ENCODE results near the gene SULT1B1.

- no peak for TF ChIP-seq CTCF (conservative IDR thresholded peaks at IDR 0.05 in 1 of 2, IDR thresholded peaks at IDR 0.05 in 1 of 2; ENCODE audit: low read depth in 1 of 2, low read length in 2 of 2)
- TF ChIP-seq EZH2 (IDR thresholded peaks at IDR 0.05; ENCODE audit: low read length, missing control alignments) = no peak
Observed at GRCh38 chr4:69702201-69702600, 58.2 kb downstream of the SULT1B1 start.
